ENCODE measurements around the gene PLA2G6.

The PLA2G6 gene

GRCh38 chr22:38131399-38131798 is 50.2 kb downstream of the PLA2G6 start:
- no peaks in the 10 kb centered on the region for H3K36me3 ChIP-seq (ENCODE audit: control insufficient read depth, insufficient read depth, low read length)
- H3K27me3 ChIP-seq (ENCODE audit: control insufficient read depth, insufficient read depth, low read length): no peaks in the 10 kb centered on the region
- TF ChIP-seq CTCF (IDR thresholded peaks at IDR 0.05): no peak
- H3K9me3 ChIP-seq (ENCODE audit: control insufficient read depth, low read length): no peaks in the 10 kb centered on the region
- H3K4me2 ChIP-seq (ENCODE audit: low read length): no peak overlapping the region
- no peaks in the 10 kb centered on the region for H3K4me1 ChIP-seq
- no peak overlapping the region for H3K4me3 ChIP-seq (ENCODE audit: low read depth, low read length)
- no peak overlapping the region for H2AFZ ChIP-seq
- no peaks in the 10 kb centered on the region for H3K79me2 ChIP-seq
- H3K27ac ChIP-seq: no peak overlapping the region
- H3K9ac ChIP-seq: no peak overlapping the region

- Histone ChIP-seq H3K27ac (no peak overlapping the region), H3K36me3 (ENCODE audit: control insufficient read depth, insufficient read depth, low read length) (no peaks in the 10 kb centered on the region), H3K4me1 (no peaks in the 10 kb centered on the region), H3K9ac (no peak overlapping the region), H2AFZ (no peak overlapping the region), H3K9me3 (ENCODE audit: control insufficient read depth, low read length) (no peaks in the 10 kb centered on the region), H3K4me3 (ENCODE audit: low read depth, low read length) (no peak overlapping the region), H3K27me3 (ENCODE audit: control insufficient read depth, insufficient read depth, low read length) (no peaks in the 10 kb centered on the region), H3K4me2 (ENCODE audit: low read length) (no peak overlapping the region), H3K79me2 (no peaks in the 10 kb centered on the region)
- TF ChIP-seq CTCF (IDR thresholded peaks at IDR 0.05): no peak
These were observed 51.8 kb downstream of the PLA2G6 start for GRCh38 chr22:38129856-38130255.

- no peak overlapping the region for H3K4me3 ChIP-seq (ENCODE audit: low read depth, low read length)
- no peaks in the 10 kb centered on the region for H3K9me3 ChIP-seq (ENCODE audit: control insufficient read depth, low read length)
- no peaks in the 10 kb centered on the region for H3K79me2 ChIP-seq
These were observed 52.6 kb downstream of the PLA2G6 start for GRCh38 chr22:38129021-38129420.

GRCh38 chr22:38127869-38128268 is 53.8 kb downstream of the PLA2G6 start:
- H3K9me3 ChIP-seq (ENCODE audit: control insufficient read depth, low read length): no peaks in the 10 kb centered on the region
- H3K79me2 ChIP-seq: no peaks in the 10 kb centered on the region
- no peak overlapping the region for H2AFZ ChIP-seq
- H3K4me1 ChIP-seq: no peaks in the 10 kb centered on the region
- H3K4me3 ChIP-seq (ENCODE audit: low read depth, low read length): no peak overlapping the region
- no peak for TF ChIP-seq CTCF (IDR thresholded peaks at IDR 0.05)
- no peak overlapping the region for H3K27ac ChIP-seq
- no peaks in the 10 kb centered on the region for H3K36me3 ChIP-seq (ENCODE audit: control insufficient read depth, insufficient read depth, low read length)
- no peaks in the 10 kb centered on the region for H3K27me3 ChIP-seq (ENCODE audit: control insufficient read depth, insufficient read depth, low read length)
- no peak overlapping the region for H3K9ac ChIP-seq
- H3K4me2 ChIP-seq (ENCODE audit: low read length): no peak overlapping the region

More at GRCh38 chr22:38129021-38129420, 52.6 kb downstream of the PLA2G6 start:
- no peak overlapping the region for H3K4me2 ChIP-seq (ENCODE audit: low read length)
- H3K9ac ChIP-seq: no peak overlapping the region
- H3K27ac ChIP-seq: no peak overlapping the region
- no peak for TF ChIP-seq CTCF (IDR thresholded peaks at IDR 0.05)
- H3K4me1 ChIP-seq: no peaks in the 10 kb centered on the region
- H2AFZ ChIP-seq: no peak overlapping the region
- H3K27me3 ChIP-seq (ENCODE audit: control insufficient read depth, insufficient read depth, low read length): no peaks in the 10 kb centered on the region
- H3K36me3 ChIP-seq (ENCODE audit: control insufficient read depth, insufficient read depth, low read length): no peaks in the 10 kb centered on the region

- no peaks in the 10 kb centered on the region for H3K9me3 ChIP-seq (ENCODE audit: control insufficient read depth, low read length)
- H3K4me1 ChIP-seq: no peaks in the 10 kb centered on the region
- H3K4me3 ChIP-seq (ENCODE audit: low read depth, low read length): no peak overlapping the region
- H3K27ac ChIP-seq: no peak overlapping the region
- H3K36me3 ChIP-seq (ENCODE audit: control insufficient read depth, insufficient read depth, low read length): no peaks in the 10 kb centered on the region
- no peak for TF ChIP-seq CTCF (IDR thresholded peaks at IDR 0.05)
- no peaks in the 10 kb centered on the region for H3K79me2 ChIP-seq
- no peak overlapping the region for H2AFZ ChIP-seq
- H3K4me2 ChIP-seq (ENCODE audit: low read length): no peak overlapping the region
- H3K27me3 ChIP-seq (ENCODE audit: control insufficient read depth, insufficient read depth, low read length): no peaks in the 10 kb centered on the region
- no peak overlapping the region for H3K9ac ChIP-seq
These were observed 54.5 kb downstream of the PLA2G6 start for GRCh38 chr22:38126928-38127668.
